H1 (cell line): ENCODE measurements around the gene KIAA0319L. TPM values are rescaled to one million over a fixed set of nuclear protein-coding genes. Genes with fewer than 3 reads are reported as not detected.

Experiments
- CTCF ChIA-PET: fragments of 300-600 bp; sonication (Branson Sonifier 250); formaldehyde crosslinking; loops from one replicate; lab custom pipeline; 2021; ENCODE audit not compliant: partially characterized antibody; lab: Charles Lee
- POLR2A ChIA-PET: fragments of 300-600 bp; sonication (Branson Sonifier 250); formaldehyde crosslinking; loops from one replicate; lab custom pipeline; 2021; ENCODE audit warnings: inconsistent platforms; ENCODE audit not compliant: partially characterized antibody; lab: Charles Lee
- DNase-seq, 2 experiments: peaks; one replicate each; pipeline versions ENCODE4 v3.0.0 to v3.0.0-alpha.2; 2010 to 2022; ENCODE audit warnings: low spot score in 2 of 2, low read depth in 1 of 2, mixed read lengths in 1 of 2
- FAIRE-seq: peaks from 2 replicates; lab custom pipeline; 2011; peaks lifted over from hg19 to GRCh38; lab: Jason Lieb, UNC
- H2AFZ ChIP-seq: 2 replicates; pipeline ENCODE4 v1.8.1; 2012; ENCODE audit warnings: low read length, inconsistent platforms
- H2AK5ac ChIP-seq: 2 replicates; pipeline ENCODE4 v1.6.1; 2013; ENCODE audit warnings: low read depth, low read length
- H2BK120ac ChIP-seq: replicated peaks from 2 replicates; pipeline ENCODE3; 2013; ENCODE audit warnings: low read depth, low read length, inconsistent platforms
- H2BK12ac ChIP-seq: 2 replicates; pipeline ENCODE4 v1.6.1; 2013; ENCODE audit warnings: low read depth, low read length
- H2BK15ac ChIP-seq: 2 replicates; pipeline ENCODE4 v1.6.1; 2013; ENCODE audit warnings: low read length
- H2BK20ac ChIP-seq: 2 replicates; pipeline ENCODE4 v1.6.1; 2013; ENCODE audit warnings: low read length
- H2BK5ac ChIP-seq: 2 replicates; pipeline ENCODE4 v1.6.1; 2013; ENCODE audit warnings: low read depth, low read length
- H3K14ac ChIP-seq: 2 replicates; pipeline ENCODE4 v1.6.1; 2013; ENCODE audit warnings: inconsistent platforms; ENCODE audit not compliant: insufficient read length
- H3K18ac ChIP-seq: 2 replicates; pipeline ENCODE4 v1.6.1; 2013; ENCODE audit warnings: low read length; ENCODE audit errors: extremely low read depth
- H3K23ac ChIP-seq: 2 replicates; pipeline ENCODE4 v1.6.1; 2013; ENCODE audit warnings: inconsistent platforms; ENCODE audit not compliant: insufficient read length
- H3K23me2 ChIP-seq: 2 replicates; pipeline ENCODE4 v1.6.1; 2013; ENCODE audit warnings: low read depth, low read length
- H3K27ac ChIP-seq: 2 replicates; pipeline ENCODE4 v1.6.1; 2011; ENCODE audit warnings: low read depth, low read length, inconsistent platforms
- H3K27me3 ChIP-seq, 4 experiments: replicated peaks in 1 of 4; 1 replicate in 1 of 4; 2 replicates in 3 of 4; pipeline versions ENCODE4 v1.6.1 to v1.8.1; 2011 to 2013; ENCODE audit warnings: low read length in 3 of 4, mild to moderate bottlenecking in 3 of 4, inconsistent platforms in 2 of 4, mixed read lengths in 2 of 4, moderate library complexity in 1 of 4; ENCODE audit not compliant: control insufficient read depth in 3 of 4, insufficient read depth in 3 of 4; ENCODE audit errors: extremely low read depth in 1 of 4
- H3K36me3 ChIP-seq, 4 experiments: 2 replicates each; pipeline versions ENCODE4 v1.6.1 to v1.8.1; 2011 to 2013; ENCODE audit warnings: mild to moderate bottlenecking in 4 of 4, low read length in 3 of 4, moderate library complexity in 2 of 4, control low read depth in 1 of 4, inconsistent platforms in 1 of 4; ENCODE audit not compliant: insufficient read depth in 4 of 4, control insufficient read depth in 2 of 4
- H3K4ac ChIP-seq: replicated peaks from 2 replicates; pipeline ENCODE3; 2013; ENCODE audit warnings: low read length, low read depth, mixed read lengths, inconsistent platforms; ENCODE audit not compliant: insufficient read length
- H3K4me1 ChIP-seq, 4 experiments: replicated peaks in 1 of 4; 1 replicate in 1 of 4; 2 replicates in 3 of 4; pipeline versions ENCODE4 v1.6.1 to v1.8.1; 2011 to 2013; ENCODE audit warnings: low read length in 3 of 4, inconsistent platforms in 2 of 4, mixed read lengths in 1 of 4; ENCODE audit not compliant: insufficient read depth in 4 of 4, control insufficient read depth in 3 of 4
- H3K4me2 ChIP-seq, 2 experiments: 2 replicates each; pipeline versions ENCODE4 v1.6.1 to v1.8.1; 2011 to 2013; ENCODE audit warnings: low read depth in 2 of 2, low read length in 2 of 2, control low read depth in 1 of 2, inconsistent platforms in 1 of 2, mild to moderate bottlenecking in 1 of 2; ENCODE audit not compliant: insufficient read depth in 1 of 2
- H3K4me3 ChIP-seq, 4 experiments: fragments of 200-600, 300-600 bp in 1 of 4; sonication (generic), shearing (Covaris generic), sonication (Bioruptor Twin) in 1 of 4; 2 replicates each; pipeline versions ENCODE4 v1.5.1 to v1.8.1; 2011 to 2016; ENCODE audit warnings: low read length in 4 of 4, low read depth in 3 of 4, control low read depth in 2 of 4, inconsistent platforms in 2 of 4, mild to moderate bottlenecking in 2 of 4, mixed read lengths in 1 of 4, moderate library complexity in 1 of 4; ENCODE audit not compliant: insufficient read depth in 2 of 4; ENCODE audit errors: extremely low read depth in 1 of 4
- H3K56ac ChIP-seq: replicated peaks from 2 replicates; pipeline ENCODE3; 2013; ENCODE audit warnings: low read depth, mild to moderate bottlenecking, mixed read lengths, low read length, inconsistent platforms; ENCODE audit not compliant: insufficient read length
- H3K79me1 ChIP-seq: 2 replicates; pipeline ENCODE4 v1.6.1; 2013; ENCODE audit warnings: low read depth, low read length, control low read depth
- H3K79me2 ChIP-seq, 2 experiments: 2 replicates each; pipeline versions ENCODE4 v1.6.1 to v1.8.1; 2012 to 2013; ENCODE audit warnings: low read length in 2 of 2, mild to moderate bottlenecking in 2 of 2, inconsistent platforms in 1 of 2; ENCODE audit not compliant: insufficient read depth in 2 of 2, control insufficient read depth in 1 of 2
- H3K9ac ChIP-seq, 4 experiments: replicated peaks in 1 of 4; 1 replicate in 1 of 4; 2 replicates in 3 of 4; pipeline versions ENCODE4 v1.6.1 to v1.8.1; 2011 to 2013; ENCODE audit warnings: low read depth in 3 of 4, low read length in 3 of 4, control low read depth in 2 of 4, mild to moderate bottlenecking in 2 of 4, moderate library complexity in 2 of 4, inconsistent platforms in 1 of 4; ENCODE audit errors: extremely low read depth in 1 of 4
- H3K9me3 ChIP-seq, 2 experiments: 2 replicates each; pipeline versions ENCODE4 v1.6.1 to v1.8.1; 2012 to 2013; ENCODE audit warnings: mild to moderate bottlenecking in 2 of 2, moderate library complexity in 2 of 2, control low read depth in 1 of 2, inconsistent platforms in 1 of 2, low read depth in 1 of 2, low read length in 1 of 2, mixed read lengths in 1 of 2; ENCODE audit not compliant: insufficient read depth in 2 of 2
- H4K20me1 ChIP-seq, 2 experiments: replicated peaks in 1 of 2; 2 replicates each; pipeline versions ENCODE3 to v1.8.1; 2011 to 2013; ENCODE audit warnings: inconsistent platforms in 2 of 2, low read length in 2 of 2, mild to moderate bottlenecking in 1 of 2; ENCODE audit not compliant: insufficient read depth in 2 of 2, control insufficient read depth in 1 of 2
- H4K5ac ChIP-seq: 2 replicates; pipeline ENCODE4 v1.6.1; 2013; ENCODE audit warnings: low read length, low read depth, mixed read lengths, inconsistent platforms; ENCODE audit not compliant: insufficient read length
- H4K8ac ChIP-seq: 2 replicates; pipeline ENCODE4 v1.8.0; 2013; ENCODE audit warnings: mild to moderate bottlenecking, moderate library complexity, low read length, inconsistent platforms; ENCODE audit not compliant: insufficient read depth; ENCODE audit errors: extremely low read depth
- H4K91ac ChIP-seq: replicated peaks from 2 replicates; pipeline ENCODE3; 2013; ENCODE audit warnings: low read length, mixed read lengths, inconsistent platforms; ENCODE audit not compliant: insufficient read length
- BACH1 ChIP-seq: IDR thresholded peaks from 2 replicates; pipeline ENCODE4 v1.6.1; 2012; ENCODE audit warnings: low read length, improper control_type of control experiment
- CBX8 ChIP-seq: fragments of 300-800, 300-1000 bp; sonication (generic); IDR thresholded peaks from 2 replicates; pipeline ENCODE4 v1.7.1; 2016; ENCODE audit warnings: low read depth, low read length, borderline replicate concordance
- KDM4A ChIP-seq: IDR thresholded peaks from one replicate; pipeline ENCODE4 v1.7.1; 2012; ENCODE audit warnings: low read depth, mild to moderate bottlenecking, moderate library complexity, low read length, inconsistent platforms; ENCODE audit not compliant: severe bottlenecking
- SP4 ChIP-seq: IDR thresholded peaks from 2 replicates; pipeline ENCODE4 v1.6.1; 2012; ENCODE audit warnings: low read length, inconsistent platforms
- WGBS, 2 experiments: shearing (Covaris generic) in 1 of 2; methylation state at CpG; one replicate each; pipeline versions ENCODE4 v1.1.6 to v1.1.7; 2013 to 2015; ENCODE audit warnings: low lambda C conversion rate in 2 of 2, mixed read lengths in 2 of 2, inconsistent platforms in 1 of 2, low coverage in 1 of 2, missing lambda C conversion rate in 1 of 2; ENCODE audit not compliant: insufficient replicate concordance in 2 of 2, insufficient coverage in 1 of 2, insufficient read length in 1 of 2; ENCODE audit errors: extremely low coverage in 1 of 2, missing lambda C conversion rate in 1 of 2; 5-methylcytosine and 5-hydroxymethylcytosine counted together
- polyA plus RNA-seq, 7 experiments: library from polyadenylated mRNA; depleted of rRNA in 3 of 7; stranded (reverse) in 5 of 7; unstranded in 2 of 7; fragments of >200 nt in 5 of 7; fragments of 200-250 nt in 2 of 7; gene quantifications; 1 replicate in 5 of 7; 2 replicates in 1 of 7; 4 replicates in 1 of 7; pipeline versions ENCODE4 v1.2.1 to v1.2.3, GENCODE V29; 2011 to 2013; ENCODE audit warnings: missing spikeins in 2 of 7, mixed read lengths in 2 of 7
- total RNA-seq: library from RNA; stranded (reverse); fragmentation: NEBNext Ultra II Directional; extraction: Animal tissue kit (Norgen Biotek cat#: 25700); gene quantifications from 2 replicates; pipeline ENCODE4 v1.2.1, GENCODE V29; 2021

KIAA0319L gene
- total and polyA plus RNA-seq, 2 of the 8 experiments (the other 6 are each of a cell fraction or from before 2014, with no cell fraction given): 40.1 to 55.7 TPM

DNA sequence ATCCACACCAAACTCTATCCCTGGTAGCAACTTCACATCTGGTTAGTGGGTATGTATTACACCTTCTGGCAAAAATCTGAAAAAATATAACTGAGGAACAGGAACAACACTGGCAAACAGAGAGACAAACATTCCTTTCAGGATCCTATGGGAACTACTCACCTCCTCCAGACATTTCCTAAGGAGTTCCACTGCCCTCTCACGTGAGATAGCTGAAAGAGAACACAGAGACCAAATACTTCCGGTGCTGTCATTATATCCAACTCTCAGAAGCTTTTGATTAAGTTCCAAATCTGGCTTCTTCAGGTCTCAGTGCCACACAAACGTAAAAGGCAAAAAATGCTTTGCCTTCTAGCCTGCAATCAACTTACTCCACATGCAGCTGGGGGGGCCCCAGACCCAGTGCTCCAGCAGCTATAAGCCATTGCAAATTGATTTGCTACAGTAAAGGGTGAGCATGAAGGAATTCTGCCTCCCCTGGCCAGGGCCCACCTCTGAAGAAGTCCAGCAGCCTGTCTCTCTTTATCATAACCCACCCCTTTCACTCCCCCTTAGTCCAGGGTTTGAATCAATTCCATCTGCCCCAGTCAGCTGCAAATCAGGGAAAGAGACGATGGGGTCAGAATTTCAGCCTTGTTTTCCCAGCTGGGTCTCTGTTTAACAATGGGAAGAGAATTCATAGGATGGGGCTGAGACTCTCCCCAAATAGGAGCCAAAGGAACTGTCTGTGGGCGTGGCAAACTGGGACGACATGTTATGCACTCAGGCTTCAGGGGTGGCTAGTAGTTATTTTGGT is 48.1 kb upstream of the KIAA0319L start:
- H4K91ac ChIP-seq: no peak overlapping the region
- no peak overlapping the region for H2BK12ac ChIP-seq
- no peak overlapping the region for H3K27ac ChIP-seq
- H2AK5ac ChIP-seq: no peak overlapping the region
- H3K23me2 ChIP-seq: no peaks in the 10 kb centered on the region
- no peak overlapping the region for H3K4ac ChIP-seq
- ChIA-PET CTCF (interaction anchor here (0.6 to 7.8 kb wide), 9 partner anchors 9 to 178 kb away, joined by 3 to 38 read pairs (median 4); no protein-coding TSS in a partner anchor), POLR2A (interaction anchor here (0.9 kb wide), 1 partner anchor 165 kb away, joined by 3 read pairs; the partner anchor contains the start of gene CLSPN)
- H4K20me1 ChIP-seq: peaks cover 0 to 5% of the 10 kb centered on the region in 2 experiments
- H3K23ac ChIP-seq: no peak overlapping the region
- H2BK20ac ChIP-seq: no peak overlapping the region
- H3K4me3 ChIP-seq: no peak overlapping the region
- no peak overlapping the region for H2BK5ac ChIP-seq
- no peak overlapping the region for H2BK120ac ChIP-seq
- DNase-seq: peak in 1 of 2 experiments; percentile 35
- no peak overlapping the region for H3K4me2 ChIP-seq
- no peak overlapping the region for H4K5ac ChIP-seq
- no peak overlapping the region for H2BK15ac ChIP-seq
- no peak overlapping the region for H3K18ac ChIP-seq
- no peak overlapping the region for H3K9ac ChIP-seq
- H3K79me1 ChIP-seq: no peaks in the 10 kb centered on the region; the same call in 1 of the 2 replicates
- WGBS, 2 experiments: 82% methylated on average over 6 of the region's 6 CpGs; no CpG with 5 or more reads in 1 of the 2 experiments
- FAIRE-seq: no peak
- H3K14ac ChIP-seq: no peak overlapping the region
- no peak overlapping the region for H4K8ac ChIP-seq
- no peaks in the 10 kb centered on the region for H3K4me1 ChIP-seq
- no peaks in the 10 kb centered on the region for H3K9me3 ChIP-seq
- no peak overlapping the region for H2AFZ ChIP-seq
- H3K56ac ChIP-seq: no peak overlapping the region
- H3K79me2 ChIP-seq: peaks cover 0 to 13% of the 10 kb centered on the region in 2 experiments; a peak in 2 of 4 replicates
- no peaks in the 10 kb centered on the region for H3K27me3 ChIP-seq
- H3K36me3 ChIP-seq: peaks cover 4 to 55% (median 36%) of the 10 kb centered on the region in 4 experiments; a peak in 5 of 8 replicates
- TF ChIP-seq CBX8: no peak
- TF ChIP-seq BACH1: no peak
- TF ChIP-seq KDM4A: no peak
- no peak for TF ChIP-seq SP4
